Psoas muscle (tissue), 8 donors: ENCODE measurements around the gene ANKRD30A. TPM values are rescaled to one million over a fixed set of nuclear protein-coding genes. Genes with fewer than 3 reads are reported as not detected.

Experiments
- ATAC-seq, 4 donors: fragments of 200-7000 bp; cut with Tn5 transposase; one replicate each; pipeline ENCODE4 v1.9.1; 2020; ENCODE audit warnings: moderate library complexity in 3 of 4, mild to moderate bottlenecking in 2 of 4
- DNase-seq, 2 donors: peaks; one replicate each; pipeline ENCODE4 v3.0.0-alpha.2; 2020
- H3K27ac ChIP-seq: fragments of 200-600 bp; one replicate; pipeline ENCODE4 v1.8.0; 2022
- H3K27me3 ChIP-seq, 3 donors: fragments of 200-600 bp in 1 of 3; one replicate each; pipeline versions ENCODE4 v1.6.1 to v1.8.0; 2013 to 2022; ENCODE audit warnings: low read length in 2 of 3, mild to moderate bottlenecking in 2 of 3, moderate library complexity in 1 of 3; ENCODE audit not compliant: insufficient read depth in 3 of 3
- H3K36me3 ChIP-seq, 2 donors: fragments of 200-600 bp in 1 of 2; one replicate each; pipeline versions ENCODE4 v1.6.1 to v1.8.0; 2013 to 2022; ENCODE audit warnings: low read depth in 1 of 2, mild to moderate bottlenecking in 1 of 2, moderate library complexity in 1 of 2; ENCODE audit not compliant: insufficient read depth in 1 of 2
- H3K4me1 ChIP-seq: fragments of 200-600 bp; one replicate; pipeline ENCODE4 v1.8.0; 2022
- H3K4me3 ChIP-seq: fragments of 200-600 bp; one replicate; pipeline ENCODE4 v1.8.0; 2022; ENCODE audit warnings: mild to moderate bottlenecking
- H3K9me3 ChIP-seq: fragments of 200-600 bp; one replicate; pipeline ENCODE4 v1.8.0; 2022
- WGBS, 3 donors: extraction: QIAGEN DNeasy Blood & Tissue Kit; methylation state at CpG; one replicate each; pipeline versions ENCODE4 v1.1.6 to v1.1.7; 2013; 5-methylcytosine and 5-hydroxymethylcytosine counted together
- intact Hi-C, 2 donors: fragments of 100-400 bp; cut with DNase I; formaldehyde crosslinking; loops; one replicate each; pipeline versions ENCODE4 v1.11.0 to v1.14.2; 2022
- polyA plus RNA-seq, 3 donors: library from polyadenylated mRNA; stranded (reverse); fragments of 200-250 nt; gene quantifications; one replicate each; pipeline ENCODE4 v1.2.3, GENCODE V29; 2013
- total RNA-seq, 4 donors: library from RNA; stranded (reverse); fragmentation: NEBNext Ultra II Directional in 2 of 4; extraction: Animal tissue kit (Norgen Biotek cat#: 25700) in 2 of 4; gene quantifications; one replicate each; pipeline versions ENCODE4 v1.2.1 to v1.2.4, GENCODE V29; 2021 to 2023
- TF ChIP-seq, protein P1 (sequence below): fragments of 200-600 bp; IDR thresholded peaks from one replicate; pipeline ENCODE4 v1.8.0; 2022; ENCODE audit warnings: antibody characterized with exemption
- donor health status: healthy with polysubstance abuse.
- donor health status: DM: no; HTN: no; CAD: no; lungs with moderate emphysema.
- donor health status: Bipolar disorder and iron deficiency.
- donor health status: healthy.
- donor health status: DM: yes; HTN: yes; CAD: no.
- donor health status: DM: no; HTN: no; CAD: no.
- donor health status: DM: no; HTN: no; CAD: no.
- donor health status: DM: yes; HTN: yes; CAD: no.

The ANKRD30A gene
- total and polyA plus RNA-seq, 7 donors = not detected

- Histone ChIP-seq H3K27me3 (no peaks in the 10 kb centered on the region), H3K36me3 (no peaks in the 10 kb centered on the region), H3K27ac (no peak overlapping the region), H3K9me3 (no peaks in the 10 kb centered on the region), H3K4me3 (no peak overlapping the region), H3K4me1 (no peaks in the 10 kb centered on the region)
- DNase-seq (no peak), ATAC-seq (no peak)
- TF ChIP-seq, protein P1, sequence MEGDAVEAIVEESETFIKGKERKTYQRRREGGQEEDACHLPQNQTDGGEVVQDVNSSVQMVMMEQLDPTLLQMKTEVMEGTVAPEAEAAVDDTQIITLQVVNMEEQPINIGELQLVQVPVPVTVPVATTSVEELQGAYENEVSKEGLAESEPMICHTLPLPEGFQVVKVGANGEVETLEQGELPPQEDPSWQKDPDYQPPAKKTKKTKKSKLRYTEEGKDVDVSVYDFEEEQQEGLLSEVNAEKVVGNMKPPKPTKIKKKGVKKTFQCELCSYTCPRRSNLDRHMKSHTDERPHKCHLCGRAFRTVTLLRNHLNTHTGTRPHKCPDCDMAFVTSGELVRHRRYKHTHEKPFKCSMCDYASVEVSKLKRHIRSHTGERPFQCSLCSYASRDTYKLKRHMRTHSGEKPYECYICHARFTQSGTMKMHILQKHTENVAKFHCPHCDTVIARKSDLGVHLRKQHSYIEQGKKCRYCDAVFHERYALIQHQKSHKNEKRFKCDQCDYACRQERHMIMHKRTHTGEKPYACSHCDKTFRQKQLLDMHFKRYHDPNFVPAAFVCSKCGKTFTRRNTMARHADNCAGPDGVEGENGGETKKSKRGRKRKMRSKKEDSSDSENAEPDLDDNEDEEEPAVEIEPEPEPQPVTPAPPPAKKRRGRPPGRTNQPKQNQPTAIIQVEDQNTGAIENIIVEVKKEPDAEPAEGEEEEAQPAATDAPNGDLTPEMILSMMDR = no peak
- intact Hi-C loops = no loop called here
- WGBS, 3 donors = 91 to 95% (median 93%) methylated on average over 15 to 18 of the region's 18 CpGs
Observed at GRCh38 chr10:37285063-37285462, 159.7 kb downstream of the ANKRD30A start.

DNA sequence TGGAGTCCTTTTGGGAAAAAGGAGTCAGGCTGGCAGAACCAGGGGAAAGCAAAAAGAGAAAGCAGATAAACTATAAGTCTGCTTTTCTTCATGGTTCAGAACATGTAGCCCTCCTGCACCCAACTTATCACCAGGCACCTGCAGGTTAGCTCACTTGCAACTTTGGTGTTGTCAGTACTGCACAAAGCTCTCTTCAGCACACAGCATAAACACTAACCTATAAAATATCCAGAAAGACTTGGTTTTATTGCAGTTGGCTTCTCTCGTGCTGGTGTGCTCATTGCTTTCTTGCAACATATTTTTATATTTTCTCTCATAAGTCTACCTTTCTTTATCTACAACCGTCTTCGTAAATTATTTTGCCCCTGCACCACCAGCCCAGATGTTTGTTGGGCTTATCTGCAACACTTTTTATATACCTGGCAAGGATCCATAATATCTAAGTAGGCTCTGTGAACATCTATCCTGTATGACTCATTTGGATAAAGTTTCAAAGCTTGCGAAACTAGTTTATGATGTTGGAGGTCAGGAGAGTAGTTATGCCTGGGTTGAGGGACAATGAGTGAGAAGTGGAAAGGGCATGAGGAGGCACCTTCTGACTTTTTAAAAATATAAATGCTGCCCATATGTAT is 164.6 kb downstream of the ANKRD30A start:
- intact Hi-C loops = no loop called here

GRCh38 chr10:37301271-37301670 is 175.9 kb downstream of the ANKRD30A start:
- H3K27me3 ChIP-seq = no peaks in the 10 kb centered on the region
- no peaks in the 10 kb centered on the region for H3K9me3 ChIP-seq
- H3K36me3 ChIP-seq = no peaks in the 10 kb centered on the region
- H3K4me3 ChIP-seq = no peak overlapping the region
- WGBS, 3 donors = 45 to 53% (median 52%) methylated on average over 2 of the region's 2 CpGs
- intact Hi-C loops = no loop called here
- no peak overlapping the region for H3K27ac ChIP-seq
- ATAC-seq (no peak), DNase-seq (no peak)
- no peaks in the 10 kb centered on the region for H3K4me1 ChIP-seq
- TF ChIP-seq, protein P1 = no peak

More for the DNA sequence above, 164.6 kb downstream of the ANKRD30A start:
- TF ChIP-seq, protein P1 = no peak
- 75 to 83% (median 77%) methylated on average over 4 of the region's 4 CpGs for WGBS, 3 donors
- Histone ChIP-seq H3K27me3 (no peaks in the 10 kb centered on the region), H3K27ac (no peak overlapping the region), H3K9me3 (no peaks in the 10 kb centered on the region), H3K4me3 (no peak overlapping the region), H3K36me3 (no peaks in the 10 kb centered on the region), H3K4me1 (no peaks in the 10 kb centered on the region)
- ATAC-seq = no peak
- DNase-seq = no peak

DNA sequence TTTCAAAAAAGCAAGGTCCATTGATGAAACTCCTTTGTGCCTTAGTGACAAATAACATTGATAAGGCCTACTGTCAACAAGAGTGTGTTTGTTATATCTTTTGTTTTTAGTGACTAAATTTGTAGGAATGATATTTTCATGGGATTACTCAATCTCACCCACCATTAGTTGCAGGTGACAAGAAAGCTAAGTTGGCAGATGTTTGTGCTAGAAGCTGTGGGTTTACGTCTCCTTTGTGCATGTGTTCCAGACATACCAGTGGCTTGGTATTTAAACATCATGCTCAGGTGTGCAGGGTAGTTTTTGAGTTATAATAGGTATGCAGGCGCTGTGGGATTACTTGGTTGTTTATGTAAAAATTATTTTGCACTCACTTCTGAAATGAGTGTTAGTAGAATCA is 178.6 kb downstream of the ANKRD30A start:
- intact Hi-C loops = no loop called here
- TF ChIP-seq, protein P1 = no peak
- H3K9me3 ChIP-seq = no peaks in the 10 kb centered on the region
- no peaks in the 10 kb centered on the region for H3K4me1 ChIP-seq
- ATAC-seq (no peak), DNase-seq (no peak)
- no peaks in the 10 kb centered on the region for H3K27me3 ChIP-seq
- 57 to 63% (median 58%) methylated on average over 2 of the region's 2 CpGs for WGBS, 3 donors
- H3K4me3 ChIP-seq = no peak overlapping the region
- H3K27ac ChIP-seq = no peak overlapping the region
- H3K36me3 ChIP-seq = no peaks in the 10 kb centered on the region

DNA sequence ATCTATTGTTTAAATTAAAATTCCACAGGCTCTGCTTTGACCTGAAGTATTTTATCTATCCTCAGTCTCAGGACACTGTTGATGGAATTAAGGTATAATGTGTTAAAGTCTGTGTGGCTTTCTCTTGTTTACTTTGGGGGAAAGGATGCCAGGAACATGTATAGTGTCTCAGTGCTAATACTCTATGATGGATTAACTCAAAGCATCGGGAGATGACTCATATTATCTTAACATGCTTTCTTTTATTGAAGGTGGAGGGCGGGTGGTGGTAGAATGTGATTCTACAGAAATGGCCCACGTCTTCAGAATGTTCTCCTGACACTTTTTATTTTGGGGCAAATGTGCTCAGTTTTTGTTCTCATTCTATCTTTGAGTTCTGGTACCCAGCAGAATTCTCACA is 189.0 kb downstream of the ANKRD30A start:
- Histone ChIP-seq H3K27me3 (no peaks in the 10 kb centered on the region), H3K9me3 (no peaks in the 10 kb centered on the region), H3K27ac (no peak overlapping the region), H3K4me1 (no peaks in the 10 kb centered on the region), H3K36me3 (no peaks in the 10 kb centered on the region), H3K4me3 (no peak overlapping the region)
- DNase-seq = no peak
- TF ChIP-seq, protein P1 = no peak
- intact Hi-C loops = no loop called here
- WGBS, 3 donors = 45 to 55% (median 55%) methylated on average over 3 of the region's 3 CpGs
- no peak for ATAC-seq
